AG04450 (cell line): ENCODE results near the gene SRSF6. TPM values are rescaled to one million over a fixed set of nuclear protein-coding genes. Genes with fewer than 3 reads are reported as not detected.

Experiments
- CTCF ChIA-PET: fragments of 300-600, 350-600 bp; formaldehyde crosslinking; extraction: SDS; loops from one replicate; lab custom pipeline; 2022; ENCODE audit warnings: antibody characterized with exemption, inconsistent platforms; lab: Charles Lee
- POLR2A ChIA-PET: fragments of 350-600 bp; formaldehyde crosslinking; extraction: SDS; loops from one replicate; lab custom pipeline; 2021; ENCODE audit warnings: antibody characterized with exemption, inconsistent platforms; lab: Yijun Ruan, JAX
- DNase-seq: peaks from one replicate; pipeline ENCODE4 v3.0.0-alpha.2; 2011; ENCODE audit warnings: low read depth, low spot score
- H3K27ac ChIP-seq: one replicate; pipeline ENCODE4 v1.5.1; 2012; ENCODE audit warnings: low read depth, low read length, control low read depth
- H3K27me3 ChIP-seq: one replicate; pipeline ENCODE4 v1.6.0; 2012; ENCODE audit warnings: low read length; ENCODE audit not compliant: control insufficient read depth, insufficient read depth
- H3K4me3 ChIP-seq: 2 replicates; pipeline ENCODE4 v1.5.1; 2011; ENCODE audit warnings: mild to moderate bottlenecking, low read depth, low read length, control low read depth
- H3K9me3 ChIP-seq: 2 replicates; pipeline ENCODE4 v1.5.1; 2012; ENCODE audit warnings: low read length; ENCODE audit not compliant: control insufficient read depth, insufficient read depth
- polyA plus RNA-seq: library from polyadenylated mRNA; depleted of rRNA; stranded (reverse); fragments of >200 nt; gene quantifications from 2 replicates; pipeline ENCODE4 v1.2.3, GENCODE V29; 2011
- TF ChIP-seq, protein P1 (sequence below): IDR thresholded peaks from 2 replicates; pipeline ENCODE4 v1.5.1; 2011; ENCODE audit warnings: low read depth, low read length, control low read depth, inconsistent platforms

The SRSF6 gene
- polyA plus RNA-seq, 1 experiment = 177 TPM

DNA sequence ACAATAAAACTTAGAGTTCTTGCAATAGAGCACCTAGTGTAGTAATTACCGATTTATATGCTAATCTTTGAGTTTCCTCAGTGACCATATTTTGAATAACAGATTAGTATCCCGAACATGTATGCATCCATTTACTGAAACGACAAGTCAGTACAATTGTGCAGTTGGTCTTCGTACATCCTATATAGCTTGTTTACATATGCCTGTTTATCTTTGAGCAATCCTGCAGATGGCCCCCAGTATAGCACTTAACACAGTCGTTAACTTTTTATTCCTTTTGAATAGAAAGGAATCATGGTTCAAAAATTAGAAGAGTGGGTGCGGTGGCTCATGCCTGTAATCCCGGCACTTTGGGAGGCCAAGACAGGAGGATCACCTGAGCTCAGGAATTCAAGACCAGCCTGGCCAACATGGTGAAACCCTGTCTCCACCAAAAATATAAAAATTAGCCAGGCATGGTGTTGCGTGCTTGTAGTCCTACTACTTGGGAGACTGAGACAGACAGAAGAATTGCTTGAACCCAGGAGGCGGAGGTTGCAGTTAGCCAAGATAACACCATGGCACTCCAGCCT lies 6.6 kb downstream of the SRSF6 start:
- POLR2A ChIA-PET = no interaction called here
- Histone ChIP-seq H3K27me3 (no peaks in the 10 kb centered on the region), H3K4me3 (no peak overlapping the region), H3K9me3 (no peaks in the 10 kb centered on the region), H3K27ac (no peak overlapping the region)
- no peak for DNase-seq
- TF ChIP-seq, protein P1, sequence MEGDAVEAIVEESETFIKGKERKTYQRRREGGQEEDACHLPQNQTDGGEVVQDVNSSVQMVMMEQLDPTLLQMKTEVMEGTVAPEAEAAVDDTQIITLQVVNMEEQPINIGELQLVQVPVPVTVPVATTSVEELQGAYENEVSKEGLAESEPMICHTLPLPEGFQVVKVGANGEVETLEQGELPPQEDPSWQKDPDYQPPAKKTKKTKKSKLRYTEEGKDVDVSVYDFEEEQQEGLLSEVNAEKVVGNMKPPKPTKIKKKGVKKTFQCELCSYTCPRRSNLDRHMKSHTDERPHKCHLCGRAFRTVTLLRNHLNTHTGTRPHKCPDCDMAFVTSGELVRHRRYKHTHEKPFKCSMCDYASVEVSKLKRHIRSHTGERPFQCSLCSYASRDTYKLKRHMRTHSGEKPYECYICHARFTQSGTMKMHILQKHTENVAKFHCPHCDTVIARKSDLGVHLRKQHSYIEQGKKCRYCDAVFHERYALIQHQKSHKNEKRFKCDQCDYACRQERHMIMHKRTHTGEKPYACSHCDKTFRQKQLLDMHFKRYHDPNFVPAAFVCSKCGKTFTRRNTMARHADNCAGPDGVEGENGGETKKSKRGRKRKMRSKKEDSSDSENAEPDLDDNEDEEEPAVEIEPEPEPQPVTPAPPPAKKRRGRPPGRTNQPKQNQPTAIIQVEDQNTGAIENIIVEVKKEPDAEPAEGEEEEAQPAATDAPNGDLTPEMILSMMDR = no peak
- CTCF ChIA-PET = no interaction called here

DNA sequence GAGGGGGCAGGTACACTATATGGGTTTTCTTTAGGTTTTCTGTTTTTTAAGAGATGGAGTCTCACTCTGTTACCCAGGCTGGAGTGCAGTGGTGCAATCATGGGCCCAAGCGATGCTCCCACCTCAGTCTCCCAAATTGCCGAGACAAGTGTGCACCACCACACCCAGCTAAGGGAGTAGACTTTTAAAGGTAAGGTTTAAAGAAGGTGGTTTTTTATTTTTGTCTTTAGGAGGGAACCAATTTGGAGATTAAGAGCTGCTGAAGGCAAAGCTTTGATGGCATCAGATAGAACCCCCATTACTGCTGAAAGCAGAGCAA lies 7.9 kb downstream of the SRSF6 start:
- DNase-seq = no peak
- no peaks in the 10 kb centered on the region for H3K27me3 ChIP-seq
- ChIA-PET CTCF (no interaction called here), POLR2A (interaction anchor here (0.6 to 1.9 kb wide), 7 partner anchors 8 to 150 kb away, joined by 3 to 9 read pairs (median 3); partner anchors contain the start of gene SRSF6)
- no peak overlapping the region for H3K4me3 ChIP-seq
- H3K9me3 ChIP-seq = no peaks in the 10 kb centered on the region
- TF ChIP-seq, protein P1 = no peak
- H3K27ac ChIP-seq = no peak overlapping the region

DNA sequence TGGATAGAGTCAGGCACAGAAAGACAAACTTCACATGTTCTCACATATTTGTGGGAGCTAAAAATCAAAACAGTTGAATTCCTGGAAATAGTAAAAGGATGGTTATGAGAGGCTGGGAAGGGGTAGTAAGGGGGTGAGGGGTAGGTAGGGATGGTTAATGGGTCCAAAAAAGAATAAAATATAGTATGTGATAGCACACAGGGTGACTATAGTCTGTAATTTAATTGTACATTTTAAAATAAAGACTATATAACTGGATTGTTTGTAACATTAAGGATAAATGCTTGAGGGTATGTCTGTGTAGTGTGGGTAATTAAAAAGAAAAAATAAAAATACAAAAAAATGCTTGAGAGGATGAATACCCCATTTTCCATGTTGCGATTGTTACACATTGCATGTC lies 9.9 kb downstream of the SRSF6 start:
- DNase-seq = no peak
- Histone ChIP-seq H3K27me3 (no peaks in the 10 kb centered on the region), H3K4me3 (no peak overlapping the region), H3K9me3 (no peaks in the 10 kb centered on the region), H3K27ac (no peak overlapping the region)
- ChIA-PET POLR2A (interaction anchor here (0.7 kb wide), 1 partner anchor 192 kb away, joined by 9 read pairs; no protein-coding TSS in a partner anchor), CTCF (no interaction called here)
- TF ChIP-seq, protein P1 = no peak

DNA sequence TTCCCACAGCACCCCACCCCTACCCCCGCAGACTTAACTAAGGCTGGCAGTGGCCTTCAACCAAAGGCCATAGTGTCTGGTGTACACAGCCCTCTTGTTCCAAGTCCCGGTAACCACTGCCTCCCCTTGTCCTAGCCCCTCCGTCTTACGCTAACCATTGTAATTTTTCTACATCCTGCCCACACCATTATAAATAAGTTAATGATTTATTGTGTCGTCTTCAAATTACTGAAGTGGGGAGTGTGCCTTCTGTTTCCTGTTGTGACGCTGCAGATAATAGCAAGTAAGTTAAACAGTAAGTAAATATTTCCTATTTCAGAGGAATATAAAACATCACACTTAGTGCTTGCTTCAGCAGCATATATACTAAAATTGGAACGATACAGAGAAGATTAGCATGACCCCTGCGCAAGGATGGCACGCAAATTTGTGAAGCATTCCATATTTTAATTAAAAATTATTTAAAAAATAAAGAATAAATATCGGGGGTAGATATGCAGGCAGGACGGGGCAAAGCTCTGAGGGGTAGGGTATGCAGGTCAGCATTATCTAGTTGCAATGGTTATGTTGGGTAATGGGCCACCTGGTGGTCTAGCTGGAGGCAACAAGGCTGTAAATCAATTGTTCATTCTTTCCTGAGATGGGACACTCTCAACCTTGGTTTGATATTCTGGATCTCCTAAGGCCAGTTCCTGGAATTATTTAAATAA lies 15.1 kb downstream of the SRSF6 start:
- ChIA-PET POLR2A (interaction anchor here (1.2 kb wide), 1 partner anchor 15 kb away, joined by 3 read pairs; the partner anchor contains the start of gene SRSF6), CTCF (no interaction called here)
- TF ChIP-seq, protein P1 = no peak
- DNase-seq = no peak
- Histone ChIP-seq H3K27ac (no peak overlapping the region), H3K27me3 (no peaks in the 10 kb centered on the region), H3K9me3 (no peaks in the 10 kb centered on the region), H3K4me3 (no peak overlapping the region)

DNA sequence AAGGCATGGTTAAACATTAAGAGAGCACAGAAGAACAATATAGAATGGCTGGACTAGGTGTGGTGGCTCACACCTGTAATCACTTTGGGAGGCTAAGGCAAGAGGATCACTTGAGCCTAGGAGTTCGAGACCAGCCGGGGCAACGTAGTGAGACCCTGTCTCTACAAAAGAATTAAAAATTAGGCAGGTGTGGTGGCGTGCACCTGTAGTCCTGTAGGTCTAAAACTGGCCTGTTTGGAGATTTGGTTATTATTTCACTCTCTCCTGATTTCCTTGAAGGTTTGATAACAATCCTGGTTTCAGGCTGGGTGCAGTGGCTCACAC lies 15.6 kb downstream of the SRSF6 start:
- Histone ChIP-seq H3K27me3 (no peaks in the 10 kb centered on the region), H3K27ac (no peak overlapping the region), H3K9me3 (no peaks in the 10 kb centered on the region), H3K4me3 (no peak overlapping the region)
- TF ChIP-seq, protein P1 = no peak
- CTCF ChIA-PET = no interaction called here
- no peak for DNase-seq
- POLR2A ChIA-PET = no interaction called here
